Measurements from ENCODE around the gene ENHO.

DNA sequence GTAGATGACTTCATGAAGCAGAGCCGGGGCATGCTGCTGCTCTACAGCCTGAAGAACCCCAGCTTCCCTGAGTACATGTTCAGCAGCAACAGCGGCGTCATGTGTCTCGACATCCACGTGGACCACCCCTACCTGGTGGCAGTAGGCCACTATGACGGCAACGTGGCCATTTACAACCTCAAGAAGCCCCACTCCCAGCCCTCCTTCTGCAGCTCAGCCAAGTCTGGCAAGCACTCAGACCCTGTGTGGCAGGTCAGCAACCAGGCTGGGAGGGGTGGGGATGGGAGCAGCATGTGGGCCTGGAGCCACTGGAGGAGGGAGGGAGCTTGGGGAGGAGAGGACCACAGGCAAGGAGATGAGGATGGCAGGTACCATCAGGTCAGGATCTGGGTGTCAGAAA lies 16.2 kb downstream of the ENHO start:
- TF ChIP-seq, protein P1, sequence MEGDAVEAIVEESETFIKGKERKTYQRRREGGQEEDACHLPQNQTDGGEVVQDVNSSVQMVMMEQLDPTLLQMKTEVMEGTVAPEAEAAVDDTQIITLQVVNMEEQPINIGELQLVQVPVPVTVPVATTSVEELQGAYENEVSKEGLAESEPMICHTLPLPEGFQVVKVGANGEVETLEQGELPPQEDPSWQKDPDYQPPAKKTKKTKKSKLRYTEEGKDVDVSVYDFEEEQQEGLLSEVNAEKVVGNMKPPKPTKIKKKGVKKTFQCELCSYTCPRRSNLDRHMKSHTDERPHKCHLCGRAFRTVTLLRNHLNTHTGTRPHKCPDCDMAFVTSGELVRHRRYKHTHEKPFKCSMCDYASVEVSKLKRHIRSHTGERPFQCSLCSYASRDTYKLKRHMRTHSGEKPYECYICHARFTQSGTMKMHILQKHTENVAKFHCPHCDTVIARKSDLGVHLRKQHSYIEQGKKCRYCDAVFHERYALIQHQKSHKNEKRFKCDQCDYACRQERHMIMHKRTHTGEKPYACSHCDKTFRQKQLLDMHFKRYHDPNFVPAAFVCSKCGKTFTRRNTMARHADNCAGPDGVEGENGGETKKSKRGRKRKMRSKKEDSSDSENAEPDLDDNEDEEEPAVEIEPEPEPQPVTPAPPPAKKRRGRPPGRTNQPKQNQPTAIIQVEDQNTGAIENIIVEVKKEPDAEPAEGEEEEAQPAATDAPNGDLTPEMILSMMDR (IDR thresholded peaks at IDR 0.05) = no peak
- no peak for TF ChIP-seq EZH2 (IDR thresholded peaks at IDR 0.05; ENCODE audit: borderline replicate concordance, insufficient read depth, low read depth, low read length, poor library complexity, severe bottlenecking)

All from B cell (primary cell).